ENCODE results near the gene NOBOX.
"Not testable (repeated sequence)": the region's sequence is repeated elsewhere in the genome, so short reads cannot be mapped to it uniquely, and the experiment has no call there.

The NOBOX gene

DNA sequence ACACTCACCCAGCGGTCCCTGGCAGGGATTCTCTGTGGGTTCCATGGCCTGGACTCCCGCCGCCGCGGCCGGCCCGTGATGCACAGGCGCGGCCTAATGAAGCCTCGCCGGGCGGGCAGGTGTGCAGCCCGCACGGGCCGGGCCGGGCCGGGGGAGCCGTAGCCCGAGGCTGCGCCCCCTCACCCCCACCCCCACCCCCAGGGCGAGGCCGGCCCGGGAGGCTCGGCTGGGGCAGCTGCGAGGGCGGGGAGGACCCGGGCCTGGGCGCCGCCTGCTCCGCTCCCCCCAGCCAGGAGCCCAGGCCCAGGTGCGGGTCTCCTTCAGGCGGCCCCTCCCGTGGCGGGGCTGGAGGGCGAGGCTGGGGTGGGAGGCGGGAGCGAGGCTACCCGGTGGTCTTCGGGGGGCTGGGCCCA is at the start of gene NOBOX:
Gene NOBOX, minus strand, starts transcription at position 45 of the 413 bp plus-strand sequence.
- DNase-seq, result no peak

GRCh38 chr7:144452064-144452463 is 48.6 kb upstream of the NOBOX start:
- DNase-seq, result no peak

GRCh38 chr7:144445590-144445989 is 42.1 kb upstream of the NOBOX start:
- no peak for DNase-seq

- no peak for DNase-seq
Measured at GRCh38 chr7:144439717-144440205, 36.3 kb upstream of the NOBOX start.

DNA sequence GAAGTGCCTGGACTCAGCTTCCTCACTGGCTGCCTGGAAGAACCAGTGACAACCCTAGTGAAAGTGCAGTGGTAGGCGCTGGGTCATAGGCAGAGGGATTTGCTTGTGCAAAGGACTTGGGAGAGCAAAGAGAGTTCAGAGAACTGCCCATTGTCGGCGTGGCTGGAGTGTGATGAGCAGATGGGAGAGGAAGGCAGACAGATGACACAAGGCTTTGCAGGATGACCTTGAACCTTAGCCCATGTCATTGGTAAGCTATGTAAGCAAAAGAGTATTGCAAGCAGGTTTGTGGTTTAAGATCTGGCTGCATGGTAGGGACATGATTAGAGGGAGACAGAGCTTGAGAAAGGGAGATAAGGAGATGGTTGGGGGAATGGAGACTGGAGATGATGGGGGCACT is 35.3 kb upstream of the NOBOX start:
- DNase-seq, result peak; percentile 16

- peak; percentile 62 for DNase-seq
Measured at GRCh38 chr7:144437370-144438191, 34.1 kb upstream of the NOBOX start.

- no peak for DNase-seq
Measured at GRCh38 chr7:144436500-144436899, 33.0 kb upstream of the NOBOX start.

DNA sequence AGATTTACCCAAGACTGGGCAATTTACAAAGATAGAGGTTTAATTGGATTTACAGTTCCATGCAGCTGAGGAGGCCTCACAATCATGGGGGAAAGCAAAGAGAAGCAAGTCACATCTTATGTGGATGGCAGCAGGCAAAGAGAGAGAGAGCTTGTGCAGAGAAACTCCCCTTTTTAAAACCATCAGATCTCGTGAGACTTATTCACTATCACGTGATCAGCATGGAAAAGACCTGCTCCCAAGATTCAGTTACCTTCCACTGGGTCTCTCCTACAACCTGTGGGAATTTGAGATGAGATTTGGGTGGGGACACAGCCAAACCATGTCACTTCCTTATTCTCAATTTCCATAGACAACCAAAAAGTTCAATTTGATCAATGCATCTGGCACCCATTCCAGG is 24.9 kb upstream of the NOBOX start:
- no peak for DNase-seq

DNA sequence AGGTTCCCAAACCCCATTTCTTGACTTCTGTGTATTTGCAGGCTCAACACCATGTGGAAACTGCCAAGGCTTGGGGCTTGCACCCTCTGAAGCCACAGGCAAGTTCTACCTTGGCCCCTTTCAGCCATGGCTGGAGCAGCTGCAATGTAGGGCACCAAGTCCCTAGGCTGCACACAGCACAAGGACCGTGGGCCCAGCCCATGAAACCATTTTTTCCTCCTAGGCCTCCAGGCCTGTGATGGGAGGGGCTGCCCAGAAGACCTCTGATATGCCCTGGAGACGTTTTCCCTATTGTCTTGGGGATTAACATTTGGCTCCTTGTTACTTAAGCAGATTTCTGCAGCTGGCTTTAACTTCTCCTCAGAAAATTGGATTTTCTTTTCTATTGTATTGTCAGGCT is 24.0 kb upstream of the NOBOX start:
- DNase-seq, result not testable (repeated sequence)

DNA sequence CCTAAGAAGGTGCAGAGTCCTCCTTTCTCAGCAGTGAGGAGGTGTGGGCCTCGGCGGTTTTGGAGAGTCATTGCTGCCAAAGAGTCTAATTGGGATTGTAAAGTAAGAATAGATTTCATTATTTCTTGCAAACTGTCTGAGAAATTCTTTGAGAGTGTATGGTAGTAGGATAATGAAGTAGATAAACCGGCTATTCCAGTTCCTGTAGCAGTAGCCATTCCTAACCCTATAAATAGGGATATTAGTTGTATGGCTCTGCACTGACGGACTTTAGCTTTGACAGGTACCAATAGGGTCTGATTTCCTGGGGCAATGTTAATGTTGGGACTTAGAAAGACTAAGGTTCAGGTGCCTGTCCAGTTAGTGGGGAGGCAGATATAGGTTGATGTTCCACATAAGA is 15.4 kb upstream of the NOBOX start:
- not testable (repeated sequence) for DNase-seq

DNA sequence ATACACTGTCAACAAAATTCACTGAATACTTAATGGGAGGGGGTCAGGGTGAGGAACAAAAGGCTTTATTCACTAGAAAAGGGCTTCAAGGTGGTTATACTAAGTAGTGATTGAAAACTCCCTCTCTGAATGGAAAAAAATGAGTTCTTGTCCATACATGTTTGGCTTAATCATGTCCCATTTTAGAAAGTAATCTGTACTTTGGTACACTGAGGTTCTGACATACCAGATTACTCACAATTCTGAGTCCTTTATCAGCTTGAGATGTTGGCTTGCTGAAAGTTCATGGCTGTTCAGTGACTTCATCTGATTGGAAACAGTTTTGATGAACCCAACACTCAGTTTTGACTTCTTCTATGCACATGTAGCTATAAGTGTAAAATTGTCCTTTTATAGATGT is 12.8 kb upstream of the NOBOX start:
- no peak for DNase-seq

- DNase-seq, result no peak
Measured at GRCh38 chr7:144415858-144416257, 12.4 kb upstream of the NOBOX start.

DNA sequence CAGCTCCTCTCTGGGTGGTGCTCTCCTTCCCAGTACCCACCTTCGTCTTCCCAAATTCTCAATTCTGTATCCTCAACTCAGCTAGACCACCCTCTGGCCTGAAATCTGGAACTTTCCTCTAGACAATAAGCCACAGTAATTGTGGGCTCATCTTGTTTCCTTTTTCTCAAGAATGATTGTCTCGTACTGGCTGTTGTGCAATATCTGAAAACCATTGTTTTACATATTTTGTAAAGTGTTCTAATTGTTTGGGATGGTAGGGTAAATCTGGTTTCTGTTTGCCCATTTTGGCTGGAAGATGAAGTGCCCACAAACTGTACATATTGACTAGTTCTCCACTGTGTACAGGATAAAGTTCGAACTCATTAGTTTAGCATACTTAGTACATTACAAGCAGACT is 11.3 kb upstream of the NOBOX start:
- DNase-seq, result no peak

DNA sequence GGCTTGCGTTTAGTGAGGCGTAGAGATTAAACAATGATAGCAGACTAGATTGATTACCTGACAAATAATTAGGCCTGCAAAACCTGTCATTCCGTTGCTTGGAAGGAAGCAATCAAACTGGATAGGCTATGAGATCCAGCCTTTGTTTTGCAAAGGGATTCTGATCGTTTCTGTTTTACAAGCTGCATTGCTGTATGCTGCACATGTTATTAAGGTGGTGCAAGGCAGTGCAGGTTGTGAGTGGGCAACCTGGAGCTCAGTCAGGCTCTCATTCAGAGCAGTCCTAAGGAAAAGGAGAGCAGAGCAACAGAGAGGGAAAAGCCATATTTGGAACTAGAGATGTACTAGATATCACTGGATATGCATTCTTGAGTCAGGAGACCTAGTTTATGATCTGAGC is 6.9 kb upstream of the NOBOX start:
- no peak for DNase-seq

DNA sequence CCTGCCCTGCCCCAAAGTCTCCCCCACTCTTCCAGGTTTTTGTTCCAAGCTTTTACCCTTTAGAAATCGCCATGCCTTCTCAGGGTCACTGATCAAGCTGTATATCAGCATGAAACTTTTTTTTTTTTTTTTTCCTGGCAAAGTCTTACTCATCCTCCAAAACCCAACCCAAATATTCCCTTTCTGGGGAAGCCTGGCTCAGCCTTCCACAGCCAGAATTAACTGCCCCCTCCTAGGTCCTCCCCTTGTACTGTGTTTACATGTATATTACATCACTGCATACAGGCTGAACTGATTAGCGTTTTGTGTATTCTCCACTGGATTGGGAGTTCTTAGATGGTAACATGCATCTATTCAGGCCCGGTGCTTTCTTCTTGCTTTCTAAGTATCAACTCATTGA is 4.6 kb upstream of the NOBOX start:
- DNase-seq, result no peak

DNA sequence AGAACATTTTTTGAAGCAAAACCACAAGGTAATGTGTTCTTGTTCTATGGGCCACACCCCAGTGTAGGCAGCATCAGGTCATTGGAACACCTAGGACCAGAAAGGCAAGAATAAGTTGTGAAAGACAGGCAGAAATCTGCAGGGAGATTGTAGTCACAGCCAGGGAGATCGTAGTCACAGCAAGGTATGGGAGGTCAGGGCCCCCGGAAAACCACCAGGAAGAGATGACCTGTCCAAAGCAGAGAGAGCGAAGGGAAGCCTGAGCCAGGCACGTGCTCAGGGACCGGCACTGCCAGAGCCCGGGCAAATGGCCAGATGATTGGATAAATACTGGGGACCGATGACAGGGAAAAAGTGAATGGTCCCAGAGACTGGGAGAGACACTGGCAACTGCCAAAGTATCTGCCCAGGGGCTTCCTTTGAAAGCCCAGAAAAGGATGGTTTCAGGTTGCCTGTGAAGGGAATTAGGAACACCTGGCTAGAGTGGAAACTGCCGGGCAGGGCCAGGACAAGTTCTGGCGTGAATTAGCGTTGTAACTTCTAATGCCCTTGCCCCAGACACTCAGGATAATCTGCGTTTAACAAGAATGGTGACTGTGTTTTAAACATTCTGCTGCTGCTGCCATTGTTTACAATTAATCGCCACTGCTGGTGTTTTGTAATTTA is 3.9 kb upstream of the NOBOX start:
- DNase-seq, result no peak

GRCh38 chr7:144404946-144405345 is 1.5 kb upstream of the NOBOX start:
- no peak for DNase-seq

GRCh38 chr7:144403102-144403501 is 391 bp downstream of the NOBOX start:
- DNase-seq, result no peak

DNA sequence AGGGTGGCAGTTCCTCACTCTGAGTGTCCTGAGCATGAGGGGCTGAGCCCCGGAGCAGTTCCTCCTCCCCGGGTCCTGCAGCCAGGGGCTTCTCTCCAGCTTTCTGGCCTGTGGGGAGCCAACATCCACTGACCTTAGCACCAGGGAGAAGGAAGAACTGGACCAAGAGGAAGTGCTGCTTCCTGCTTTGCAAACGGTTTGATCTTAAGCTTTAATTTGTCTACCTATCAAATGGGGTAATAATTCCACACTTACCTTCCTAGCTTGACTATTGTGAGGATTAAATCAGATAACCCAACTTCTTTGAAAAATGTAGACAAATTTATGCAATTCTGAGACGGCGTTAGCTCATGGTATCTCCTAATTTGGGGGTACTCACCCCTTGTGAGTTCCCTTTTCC is 2.0 kb downstream of the NOBOX start:
- DNase-seq, result no peak

DNA sequence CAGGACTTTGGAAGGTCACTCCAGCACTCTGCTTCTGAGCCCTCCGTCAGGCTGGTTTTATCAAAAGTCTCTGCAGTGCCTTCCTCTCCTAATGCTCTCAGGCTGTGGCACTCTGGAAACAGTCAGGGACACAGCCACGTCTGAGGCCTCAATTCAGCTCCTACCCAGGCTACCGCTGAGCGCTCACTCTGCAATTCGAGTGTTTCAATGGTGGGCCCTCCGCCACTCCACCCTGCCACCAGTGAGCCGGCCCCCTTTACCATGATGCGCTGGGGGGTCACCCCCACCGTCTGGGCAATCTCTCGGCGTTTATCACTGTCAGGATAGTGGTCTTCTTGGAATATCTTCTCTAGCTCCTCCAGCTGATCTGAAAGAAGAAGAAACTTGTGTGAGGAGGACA is 3.5 kb downstream of the NOBOX start:
- DNase-seq, result no peak

GRCh38 chr7:144398911-144399310 is 4.6 kb downstream of the NOBOX start:
- DNase-seq, result no peak

GRCh38 chr7:144398291-144398690 is 5.2 kb downstream of the NOBOX start:
- no peak for DNase-seq

DNA sequence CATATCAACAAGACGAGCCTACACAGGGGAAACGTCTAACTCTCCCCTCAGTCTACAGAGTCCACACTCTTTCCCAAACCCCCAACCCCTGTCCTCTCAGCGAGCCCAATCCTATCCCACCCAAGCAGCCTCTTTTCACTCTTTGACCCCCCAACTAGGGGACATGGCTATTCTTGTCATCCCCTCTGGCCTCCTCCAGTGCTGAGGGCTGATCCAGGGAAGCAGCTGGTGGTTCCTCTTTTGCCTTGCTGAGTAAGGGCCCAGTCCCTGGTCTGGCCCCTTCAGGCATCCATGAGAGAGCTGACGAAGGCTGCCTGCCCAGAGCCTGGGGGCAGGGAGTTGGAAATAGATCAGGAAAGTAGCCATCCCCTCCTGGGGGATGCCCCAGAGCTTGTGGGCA is 6.4 kb downstream of the NOBOX start:
- DNase-seq, result no peak

GRCh38 chr7:144391823-144392255 is 11.7 kb downstream of the NOBOX start:
- DNase-seq, result peak; percentile 67
